Mucosa of descending colon (tissue), 3 donors: ENCODE data around the gene SHD. TPM values are rescaled to one million over a fixed set of nuclear protein-coding genes. Genes with fewer than 3 reads are reported as not detected.
A peak's percentile ranks its signal among the peaks of the same experiment; 100 is the strongest.

Experiments used
- ATAC-seq: fragments of 200-7000 bp; cut with Tn5 transposase; one replicate; pipeline ENCODE4 v1.9.1; 2020; ENCODE audit warnings: mild to moderate bottlenecking, moderate library complexity
- DNase-seq, 3 donors: peaks; one replicate each; pipeline ENCODE4 v3.0.0-alpha.2; 2020
- H3K36me3 ChIP-seq: fragments of 200-600 bp; one replicate; pipeline ENCODE4 v1.8.0; 2021; ENCODE audit warnings: low read depth, mild to moderate bottlenecking
- H3K4me1 ChIP-seq: fragments of 200-600 bp; one replicate; pipeline ENCODE4 v1.8.0; 2021; ENCODE audit warnings: low read depth, mild to moderate bottlenecking
- H3K4me3 ChIP-seq: fragments of 200-600 bp; one replicate; pipeline ENCODE4 v1.8.0; 2021; ENCODE audit warnings: mild to moderate bottlenecking
- H3K9me3 ChIP-seq: fragments of 200-600 bp; one replicate; pipeline ENCODE4 v1.8.0; 2021; ENCODE audit warnings: mild to moderate bottlenecking
- intact Hi-C, 2 donors: fragments of 100-400 bp; cut with DNase I in 1 of 2; cut with micrococcal nuclease in 1 of 2; formaldehyde crosslinking; loops; one replicate each; pipeline versions ENCODE4 v1.11.0 to v1.11.1; 2022; cut with DNase I, micrococcal nuclease
- total RNA-seq, 3 donors: library from RNA; stranded (reverse); fragmentation: NEBNext Ultra II Directional in 2 of 3; extraction: Animal tissue kit (Norgen Biotek cat#: 25700) in 2 of 3; gene quantifications; one replicate each; pipeline versions ENCODE4 v1.2.1 to v1.2.4, GENCODE V29; 2021 to 2023
- TF ChIP-seq, protein P1 (sequence below): fragments of 200-600 bp; IDR thresholded peaks from one replicate; pipeline ENCODE4 v1.8.0; 2022; ENCODE audit warnings: antibody characterized with exemption, mild to moderate bottlenecking
- donor health status: DM: no; HTN: no; CAD: no; lungs with moderate emphysema.
- donor health status: DM: no; HTN: no; CAD: no.
- donor health status: DM: no; HTN: yes; CAD: no.

Gene SHD
- total RNA-seq, 3 donors from 2014 or later: 4.6 to 27.8 (median 21.0) TPM

DNA sequence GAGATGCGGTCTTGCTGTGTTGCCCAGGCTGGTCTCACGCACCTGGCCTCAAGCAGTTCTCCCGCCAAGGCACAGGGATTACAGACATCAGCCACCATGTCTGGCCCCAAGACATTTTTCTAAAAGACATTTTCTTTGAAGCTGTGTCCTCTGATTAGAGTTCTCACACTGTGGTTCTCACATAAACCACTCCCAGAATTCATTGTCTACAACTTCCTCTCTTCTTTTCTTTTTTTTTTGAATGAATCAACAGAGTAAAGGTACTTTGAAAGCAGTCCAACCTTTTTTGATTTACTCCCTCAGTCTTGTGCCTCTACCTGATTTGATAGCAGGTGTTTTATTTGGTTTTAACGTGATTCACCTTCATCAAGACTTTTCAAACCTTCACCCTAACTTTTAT is 14.3 kb upstream of the SHD start:
- DNase-seq (no peak), ATAC-seq (no peak)
- Histone ChIP-seq H3K4me3 (no peak overlapping the region), H3K4me1 (peaks cover 14% of the 10 kb centered on the region), H3K36me3 (peaks cover 8% of the 10 kb centered on the region), H3K9me3 (no peaks in the 10 kb centered on the region)
- TF ChIP-seq, protein P1, sequence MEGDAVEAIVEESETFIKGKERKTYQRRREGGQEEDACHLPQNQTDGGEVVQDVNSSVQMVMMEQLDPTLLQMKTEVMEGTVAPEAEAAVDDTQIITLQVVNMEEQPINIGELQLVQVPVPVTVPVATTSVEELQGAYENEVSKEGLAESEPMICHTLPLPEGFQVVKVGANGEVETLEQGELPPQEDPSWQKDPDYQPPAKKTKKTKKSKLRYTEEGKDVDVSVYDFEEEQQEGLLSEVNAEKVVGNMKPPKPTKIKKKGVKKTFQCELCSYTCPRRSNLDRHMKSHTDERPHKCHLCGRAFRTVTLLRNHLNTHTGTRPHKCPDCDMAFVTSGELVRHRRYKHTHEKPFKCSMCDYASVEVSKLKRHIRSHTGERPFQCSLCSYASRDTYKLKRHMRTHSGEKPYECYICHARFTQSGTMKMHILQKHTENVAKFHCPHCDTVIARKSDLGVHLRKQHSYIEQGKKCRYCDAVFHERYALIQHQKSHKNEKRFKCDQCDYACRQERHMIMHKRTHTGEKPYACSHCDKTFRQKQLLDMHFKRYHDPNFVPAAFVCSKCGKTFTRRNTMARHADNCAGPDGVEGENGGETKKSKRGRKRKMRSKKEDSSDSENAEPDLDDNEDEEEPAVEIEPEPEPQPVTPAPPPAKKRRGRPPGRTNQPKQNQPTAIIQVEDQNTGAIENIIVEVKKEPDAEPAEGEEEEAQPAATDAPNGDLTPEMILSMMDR: no peak
- intact Hi-C loops: loop anchor here (5.0 to 10.0 kb wide), 2 partner anchors 87 to 90 kb away; no protein-coding TSS in a partner anchor

DNA sequence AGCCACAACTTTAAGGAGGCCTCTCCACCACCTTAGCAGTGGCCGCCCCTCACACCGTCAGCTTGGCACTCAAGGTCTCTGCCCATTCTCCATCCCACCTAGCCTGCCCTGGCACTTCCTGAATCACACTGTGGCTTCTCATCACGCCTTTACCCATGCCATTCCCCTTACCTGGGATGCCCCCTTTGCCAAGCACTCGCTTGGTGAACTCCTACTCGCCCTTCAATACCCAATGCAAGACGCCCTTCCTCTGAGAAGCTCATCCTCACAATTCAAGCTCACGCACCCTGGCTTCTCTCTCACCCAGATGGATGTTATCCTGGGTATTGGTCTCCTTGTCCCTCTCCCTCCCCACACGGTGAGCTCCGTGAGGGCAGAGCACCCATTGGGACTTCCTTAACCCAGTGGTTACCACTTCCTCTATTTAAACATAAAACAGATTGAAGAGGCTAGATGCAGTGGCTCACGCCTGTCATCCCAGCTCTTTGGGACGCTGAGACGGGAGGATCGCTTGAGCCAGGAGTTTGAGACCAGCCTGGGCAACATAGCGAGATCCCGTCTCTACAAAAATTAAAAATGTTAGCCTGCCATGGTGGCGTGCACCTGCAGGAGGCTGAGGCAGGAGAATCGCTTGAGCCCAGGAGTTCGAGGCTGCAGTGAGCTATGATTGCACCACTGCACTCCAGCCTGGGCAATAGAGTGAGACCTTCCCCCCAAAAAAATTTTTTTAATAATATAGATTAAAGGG is 12.6 kb upstream of the SHD start:
- intact Hi-C loops: loop anchor here (5.0 to 10.0 kb wide), 2 partner anchors 86 to 88 kb away; no protein-coding TSS in a partner anchor
- Histone ChIP-seq H3K4me1 (peaks cover 14% of the 10 kb centered on the region), H3K9me3 (no peaks in the 10 kb centered on the region), H3K4me3 (no peak overlapping the region), H3K36me3 (peaks cover 8% of the 10 kb centered on the region)
- ATAC-seq (no peak), DNase-seq (no peak)
- TF ChIP-seq, protein P1: no peak

DNA sequence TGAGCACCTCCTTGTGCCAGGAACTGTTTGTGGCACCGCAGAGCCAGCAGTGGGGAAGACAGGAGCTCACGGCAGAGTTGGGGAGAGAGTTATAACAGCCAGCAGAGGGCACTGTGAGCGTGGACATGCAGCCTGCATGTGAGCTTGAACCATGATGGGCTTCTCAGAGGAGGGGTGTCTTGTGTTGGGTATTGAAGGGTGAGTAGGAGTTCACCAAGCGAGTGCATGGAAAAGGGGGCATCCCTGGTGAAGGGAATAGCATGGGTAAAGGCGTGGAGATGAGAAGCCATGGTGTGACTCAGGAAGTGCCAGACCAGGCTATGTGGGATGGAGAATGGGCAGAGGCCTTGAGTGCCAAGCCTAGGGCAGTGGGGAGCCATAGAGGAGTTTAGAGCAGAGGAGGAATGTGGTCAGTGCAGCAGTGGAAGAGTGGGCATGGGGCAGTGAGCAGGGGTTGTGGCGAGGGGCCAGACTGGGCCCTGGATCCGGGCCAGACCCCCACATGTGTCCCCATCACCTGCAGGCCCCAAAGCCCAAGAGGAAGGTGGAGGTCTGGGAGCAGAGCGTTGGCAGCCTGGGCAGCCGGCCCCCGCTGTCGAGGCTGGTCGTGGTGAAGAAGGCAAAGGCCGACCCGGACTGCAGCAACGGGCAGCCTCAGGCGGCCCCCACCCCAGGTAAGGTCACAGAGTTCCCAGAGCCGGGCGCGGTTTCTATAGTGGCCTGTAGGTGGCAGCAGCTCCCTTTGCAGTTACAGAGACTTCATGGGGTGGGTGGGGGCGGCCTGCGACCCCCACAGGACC is 11.8 kb upstream of the SHD start:
- DNase-seq: peak; percentile 72 to 79 (median 74)
- peak; percentile 70 for ATAC-seq
- H3K4me3 ChIP-seq: no peak overlapping the region
- H3K36me3 ChIP-seq: peaks cover under 1% of the 10 kb centered on the region
- no peaks in the 10 kb centered on the region for H3K9me3 ChIP-seq
- intact Hi-C loops: loop anchor here (5.0 to 10.0 kb wide), 2 partner anchors 85 to 88 kb away; no protein-coding TSS in a partner anchor
- peaks cover 14% of the 10 kb centered on the region for H3K4me1 ChIP-seq
- TF ChIP-seq, protein P1: peak; percentile 76

DNA sequence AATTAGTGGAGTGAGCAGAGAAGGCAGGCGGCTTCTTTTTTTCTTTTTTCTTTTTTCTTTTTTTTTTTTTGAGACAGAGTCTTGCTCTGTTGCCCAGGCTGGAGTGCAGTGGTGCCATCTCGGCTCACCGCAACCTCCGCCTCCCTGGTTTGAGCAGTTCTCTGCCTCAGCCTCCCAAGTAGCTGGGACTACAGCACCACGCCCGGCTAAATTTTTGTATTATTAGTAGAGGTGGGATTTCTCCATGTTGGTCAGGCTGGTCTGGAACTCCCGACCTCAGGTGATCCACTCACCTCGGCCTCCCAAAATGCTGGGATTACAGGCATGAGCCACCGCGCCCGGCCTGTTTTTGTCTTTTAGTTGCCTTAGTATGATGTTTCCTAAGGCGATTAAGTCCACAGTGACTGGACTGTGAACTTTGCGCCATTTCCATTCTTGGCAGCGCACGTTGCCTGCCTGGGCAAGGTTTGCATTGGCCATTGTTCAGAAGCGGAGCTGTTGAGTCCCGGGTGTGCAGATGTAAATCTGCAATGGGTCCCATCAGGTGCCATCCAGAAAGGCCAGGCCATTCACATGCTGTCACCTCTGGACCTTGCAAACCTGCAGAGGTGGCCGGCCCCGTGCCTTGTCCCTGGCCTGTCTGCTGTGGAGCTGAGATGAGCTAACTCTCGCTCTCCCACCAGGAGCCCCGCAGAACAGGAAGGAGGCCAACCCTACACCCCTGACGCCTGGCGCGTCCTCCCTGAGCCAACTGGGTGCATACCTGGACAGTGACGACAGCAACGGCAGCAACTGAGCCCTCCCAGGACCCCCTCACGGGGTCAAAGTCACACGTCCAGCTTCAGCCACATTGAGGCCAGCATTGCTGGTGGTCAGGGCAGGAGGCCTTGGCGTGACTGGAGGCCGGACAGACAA is 10.9 kb upstream of the SHD start:
- peak; percentile 84 for ATAC-seq
- H3K36me3 ChIP-seq: no peaks in the 10 kb centered on the region
- H3K4me1 ChIP-seq: peaks cover 14% of the 10 kb centered on the region
- no peak overlapping the region for H3K4me3 ChIP-seq
- TF ChIP-seq, protein P1: no peak
- DNase-seq: peak; percentile 55 to 79 (median 72)
- intact Hi-C loops: loop anchor here (5.0 to 10.0 kb wide), 2 partner anchors 84 to 87 kb away; no protein-coding TSS in a partner anchor
- no peaks in the 10 kb centered on the region for H3K9me3 ChIP-seq
